Chondrocyte (in vitro differentiated cells): ENCODE results near the gene ADGRA1. TPM values are rescaled to one million over a fixed set of nuclear protein-coding genes. Genes with fewer than 3 reads are reported as not detected.

Source experiments
- DNase-seq: peaks from one replicate; pipeline ENCODE4 v3.0.0; 2021; ENCODE audit warnings: mixed read lengths, low spot score
- H3K27ac Mint-ChIP-seq: one replicate; pipeline ENCODE4 v1.8.0; 2021; ENCODE audit warnings: mild to moderate bottlenecking, moderate library complexity, mixed read lengths; ENCODE audit not compliant: unreplicated experiment
- H3K27me3 Mint-ChIP-seq: 2 replicates; pipeline ENCODE4 v1.8.0; 2021; ENCODE audit warnings: low read depth, mixed read lengths
- H3K36me3 Mint-ChIP-seq: 2 replicates; pipeline ENCODE4 v1.8.0; 2021; ENCODE audit warnings: low read depth, mixed read lengths
- H3K4me1 Mint-ChIP-seq: 2 replicates; pipeline ENCODE4 v1.8.0; 2021; ENCODE audit warnings: low read depth, mild to moderate bottlenecking, mixed read lengths
- H3K4me3 Mint-ChIP-seq: one replicate; pipeline ENCODE4 v1.8.0; 2021; ENCODE audit warnings: mild to moderate bottlenecking, moderate library complexity, mixed read lengths; ENCODE audit not compliant: unreplicated experiment
- H3K9me3 Mint-ChIP-seq: 2 replicates; pipeline ENCODE4 v1.8.0; 2021; ENCODE audit warnings: low read depth, mixed read lengths
- total RNA-seq: library from RNA; stranded (reverse); gene quantifications from 3 replicates; pipeline ENCODE4 v1.2.1, GENCODE V29; 2021
- TF ChIP-seq, protein P1 (sequence below): fragments of 200-600 bp; sonication (generic); IDR thresholded peaks from 2 replicates; pipeline ENCODE4 v1.5.0; 2021; ENCODE audit warnings: antibody characterized with exemption, mild to moderate bottlenecking, moderate library complexity

ADGRA1 gene
- total RNA-seq, 1 donor from 2014 or later: not detected

GRCh38 chr10:133164816-133165555 is 77.3 kb downstream of the ADGRA1 start:
- Mint-ChIP-seq H3K36me3 (no peaks in the 10 kb centered on the region), H3K27ac (no peak overlapping the region), H3K4me1 (no peaks in the 10 kb centered on the region), H3K9me3 (no peaks in the 10 kb centered on the region), H3K27me3 (peaks cover 26% of the 10 kb centered on the region), H3K4me3 (no peak overlapping the region)
- DNase-seq: peak; percentile 94
- TF ChIP-seq, protein P1, sequence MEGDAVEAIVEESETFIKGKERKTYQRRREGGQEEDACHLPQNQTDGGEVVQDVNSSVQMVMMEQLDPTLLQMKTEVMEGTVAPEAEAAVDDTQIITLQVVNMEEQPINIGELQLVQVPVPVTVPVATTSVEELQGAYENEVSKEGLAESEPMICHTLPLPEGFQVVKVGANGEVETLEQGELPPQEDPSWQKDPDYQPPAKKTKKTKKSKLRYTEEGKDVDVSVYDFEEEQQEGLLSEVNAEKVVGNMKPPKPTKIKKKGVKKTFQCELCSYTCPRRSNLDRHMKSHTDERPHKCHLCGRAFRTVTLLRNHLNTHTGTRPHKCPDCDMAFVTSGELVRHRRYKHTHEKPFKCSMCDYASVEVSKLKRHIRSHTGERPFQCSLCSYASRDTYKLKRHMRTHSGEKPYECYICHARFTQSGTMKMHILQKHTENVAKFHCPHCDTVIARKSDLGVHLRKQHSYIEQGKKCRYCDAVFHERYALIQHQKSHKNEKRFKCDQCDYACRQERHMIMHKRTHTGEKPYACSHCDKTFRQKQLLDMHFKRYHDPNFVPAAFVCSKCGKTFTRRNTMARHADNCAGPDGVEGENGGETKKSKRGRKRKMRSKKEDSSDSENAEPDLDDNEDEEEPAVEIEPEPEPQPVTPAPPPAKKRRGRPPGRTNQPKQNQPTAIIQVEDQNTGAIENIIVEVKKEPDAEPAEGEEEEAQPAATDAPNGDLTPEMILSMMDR: no peak

- DNase-seq: no peak
Observed at GRCh38 chr10:133165556-133166503, 78.1 kb downstream of the ADGRA1 start.

DNA sequence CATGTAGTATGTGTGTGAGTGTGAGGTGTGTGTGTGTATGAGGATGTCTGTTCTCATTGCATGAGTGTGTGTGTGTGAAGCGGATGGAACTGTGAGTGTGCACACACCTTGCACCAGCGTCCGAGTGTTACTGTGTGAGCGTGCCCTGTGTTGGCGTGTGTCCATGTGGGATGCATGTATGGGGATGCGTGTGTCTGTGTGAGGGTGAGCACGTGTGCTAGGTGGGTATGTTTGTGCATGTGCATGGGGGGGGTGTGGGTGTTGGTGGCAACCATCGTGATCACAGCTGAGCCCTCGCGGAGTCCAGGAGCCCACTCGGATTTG is 78.7 kb downstream of the ADGRA1 start:
- H3K9me3 Mint-ChIP-seq: no peaks in the 10 kb centered on the region
- H3K4me1 Mint-ChIP-seq: no peaks in the 10 kb centered on the region
- peaks cover 25% of the 10 kb centered on the region for H3K27me3 Mint-ChIP-seq
- no peak overlapping the region for H3K27ac Mint-ChIP-seq
- H3K36me3 Mint-ChIP-seq: no peaks in the 10 kb centered on the region
- DNase-seq: no peak
- TF ChIP-seq, protein P1: no peak
- H3K4me3 Mint-ChIP-seq: no peak overlapping the region

More at GRCh38 chr10:133165556-133166503, 78.1 kb downstream of the ADGRA1 start:
- Mint-ChIP-seq H3K4me1 (no peaks in the 10 kb centered on the region), H3K9me3 (no peaks in the 10 kb centered on the region), H3K36me3 (no peaks in the 10 kb centered on the region), H3K4me3 (no peak overlapping the region), H3K27ac (no peak overlapping the region), H3K27me3 (peaks cover 26% of the 10 kb centered on the region)
- TF ChIP-seq, protein P1: no peak

DNA sequence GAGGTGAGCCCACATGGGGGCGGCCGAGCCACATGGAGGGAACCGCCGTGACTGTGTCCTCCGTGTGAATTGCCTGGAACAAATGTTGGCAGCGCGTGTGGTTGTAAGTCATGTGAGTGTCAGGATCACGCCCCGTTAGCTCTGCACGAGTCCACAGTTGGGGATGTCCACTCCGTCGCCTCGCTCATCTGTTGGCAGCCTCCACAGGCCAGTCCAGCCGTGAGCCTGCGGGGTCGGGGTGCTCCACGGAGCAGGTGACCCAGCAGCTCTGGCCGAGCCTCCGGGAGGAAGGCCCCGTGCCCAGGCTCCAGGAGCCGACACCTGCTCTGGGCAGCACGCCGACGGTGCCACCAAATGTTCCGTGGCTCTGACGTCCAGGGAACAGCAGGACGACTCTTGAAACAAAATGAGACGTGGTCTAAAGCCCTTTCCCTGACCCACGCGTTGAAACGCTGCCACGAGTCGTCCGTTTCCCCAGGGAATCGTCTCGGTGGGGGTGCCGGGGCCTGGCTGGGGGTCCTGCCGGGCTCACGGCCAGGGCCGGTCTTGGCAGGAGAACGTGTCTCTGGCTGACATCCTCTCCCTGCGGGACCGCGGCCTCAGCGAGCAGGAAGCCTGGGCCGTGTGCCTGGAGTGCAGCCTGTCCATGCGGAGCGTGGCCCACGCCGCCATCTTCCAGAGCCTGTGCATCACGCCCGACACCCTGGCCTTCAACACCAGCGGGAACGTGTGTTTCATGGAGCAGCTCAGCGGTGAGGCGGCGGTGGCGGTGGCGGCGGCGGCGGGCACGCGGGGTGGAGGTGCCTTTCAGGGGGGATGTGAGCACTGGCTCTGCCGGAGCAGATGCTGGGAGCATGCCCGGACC is 79.3 kb downstream of the ADGRA1 start:
- TF ChIP-seq, protein P1: no peak

More for the DNA sequence above, 79.3 kb downstream of the ADGRA1 start:
- Mint-ChIP-seq H3K4me3 (no peak overlapping the region), H3K27me3 (peaks cover 27% of the 10 kb centered on the region), H3K9me3 (peaks cover 2% of the 10 kb centered on the region), H3K36me3 (no peaks in the 10 kb centered on the region), H3K27ac (no peak overlapping the region), H3K4me1 (no peaks in the 10 kb centered on the region)
- peak; percentile 94 for DNase-seq
